HL-60 (cell line): ENCODE data around the gene GPC5.

Experiments used
- DNase-seq, 2 experiments: peaks; one replicate each; pipeline ENCODE4 v3.0.0-alpha.2; 2010 to 2020; ENCODE audit warnings: low read depth in 1 of 2, low spot score in 1 of 2
- H3K27ac ChIP-seq: fragments of 250-450 bp; sonication (Bioruptor Pico); replicated peaks from 2 replicates; pipeline ENCODE4 v1.5.1; 2020; ENCODE audit warnings: mild to moderate bottlenecking, moderate library complexity
- H3K27me3 ChIP-seq: fragments of 250-450 bp; sonication (Bioruptor Pico); 2 replicates; pipeline ENCODE4 v1.5.1; 2021; ENCODE audit warnings: mild to moderate bottlenecking, moderate library complexity; ENCODE audit not compliant: insufficient read depth, poor library complexity, severe bottlenecking
- H3K4me3 ChIP-seq: replicated peaks from 2 replicates; pipeline ENCODE4 v1.5.1; 2011; ENCODE audit warnings: mild to moderate bottlenecking, control low read depth, low read length; ENCODE audit not compliant: insufficient read depth
- CTCF ChIP-seq: IDR thresholded peaks from one replicate; pipeline ENCODE4 v1.5.1; 2011; ENCODE audit warnings: low read length, control low read depth, inconsistent platforms; ENCODE audit not compliant: insufficient read depth
- GABPA ChIP-seq: IDR thresholded peaks from 2 replicates; pipeline ENCODE4 v1.6.1; 2012; ENCODE audit warnings: low read depth
- POLR2AphosphoS5 ChIP-seq: IDR thresholded peaks from 2 replicates; pipeline ENCODE4 v1.6.1; 2012; ENCODE audit warnings: low read depth
- REST ChIP-seq: IDR thresholded peaks from 2 replicates; pipeline ENCODE4 v1.6.1; 2012; ENCODE audit warnings: low read depth; ENCODE audit not compliant: insufficient replicate concordance
- SPI1 ChIP-seq: IDR thresholded peaks from 2 replicates; pipeline ENCODE4 v1.6.1; 2012; ENCODE audit warnings: low read depth, mild to moderate bottlenecking, borderline replicate concordance

GPC5 gene

GRCh38 chr13:91504216-91504615, 105.8 kb downstream of the GPC5 start:
- TF ChIP-seq REST: no peak
- no peak for TF ChIP-seq GABPA
- TF ChIP-seq CTCF: no peak
- no peak for TF ChIP-seq POLR2AphosphoS5
- TF ChIP-seq SPI1: no peak
- DNase-seq: no peak
- Histone ChIP-seq H3K27ac (no peak overlapping the region), H3K27me3 (no peaks in the 10 kb centered on the region), H3K4me3 (no peak overlapping the region)

GRCh38 chr13:91506759-91507158, 108.3 kb downstream of the GPC5 start:
- TF ChIP-seq POLR2AphosphoS5 (no peak), SPI1 (no peak), CTCF (no peak), GABPA (no peak), REST (no peak)
- H3K4me3 ChIP-seq: no peak overlapping the region
- no peak for DNase-seq
- H3K27ac ChIP-seq: no peak overlapping the region
- H3K27me3 ChIP-seq: no peaks in the 10 kb centered on the region

- H3K4me3 ChIP-seq: no peak overlapping the region
- H3K27me3 ChIP-seq: no peaks in the 10 kb centered on the region
- no peak for TF ChIP-seq POLR2AphosphoS5
- no peak for TF ChIP-seq REST
- TF ChIP-seq CTCF: no peak
- TF ChIP-seq SPI1: no peak
- TF ChIP-seq GABPA: no peak
- H3K27ac ChIP-seq: no peak overlapping the region
- no peak for DNase-seq
These were observed 111.6 kb downstream of the GPC5 start for GRCh38 chr13:91510058-91510457.
